B cell (primary cell): ENCODE results near the gene HIPK2. TPM values are rescaled to one million over a fixed set of nuclear protein-coding genes. Genes with fewer than 3 reads are reported as not detected.

Experiments used
- ATAC-seq: fragments of 200-7000 bp; cut with Tn5 transposase; one replicate; pipeline ENCODE4 v1.10.0; 2021; ENCODE audit warnings: low read depth, mild to moderate bottlenecking, moderate number of reproducible peaks, moderate library complexity
- CTCF ChIA-PET: fragments of 350-600 bp; sonication (Branson Sonifier 250); formaldehyde crosslinking; loops from one replicate; lab custom pipeline; 2021; ENCODE audit warnings: antibody characterized with exemption, inconsistent platforms; lab: Charles Lee
- POLR2A ChIA-PET: fragments of 350-600 bp; sonication (Branson Sonifier 250); formaldehyde crosslinking; loops from one replicate; lab custom pipeline; 2021; ENCODE audit warnings: antibody characterized with exemption; lab: Charles Lee
- DNase-seq: peaks from one replicate; pipeline ENCODE4 v3.0.0; 2013
- H2AFZ ChIP-seq: 2 replicates; pipeline ENCODE4 v1.6.1; 2012; ENCODE audit warnings: mild to moderate bottlenecking, low read depth, low read length; ENCODE audit not compliant: insufficient read depth, poor library complexity, severe bottlenecking
- H3K27ac ChIP-seq, 2 donors: 1 replicate in 1 of 2; 2 replicates in 1 of 2; pipeline ENCODE4 v1.5.1; 2012 to 2013; ENCODE audit warnings: low read length in 2 of 2, mild to moderate bottlenecking in 2 of 2, moderate library complexity in 1 of 2
- H3K27me3 ChIP-seq, 4 experiments: fragments of 200-600 bp in 1 of 4; sonication (generic) in 1 of 4; replicated peaks in 1 of 4; 1 replicate in 2 of 4; 2 replicates in 2 of 4; pipeline versions ENCODE4 v1.6.1 to v1.7.0; 2013 to 2016; ENCODE audit warnings: low read length in 3 of 4, mild to moderate bottlenecking in 2 of 4, mixed read lengths in 1 of 4, moderate library complexity in 1 of 4; ENCODE audit not compliant: insufficient read depth in 4 of 4, control insufficient read depth in 3 of 4; ENCODE audit errors: control extremely low read depth in 1 of 4
- H3K36me3 ChIP-seq, 2 experiments: replicated peaks in 1 of 2; 1 replicate in 1 of 2; 2 replicates in 1 of 2; pipeline versions ENCODE4 v1.6.1 to v1.7.1; 2013; ENCODE audit warnings: low read length in 1 of 2; ENCODE audit not compliant: insufficient read depth in 2 of 2, control insufficient read depth in 1 of 2; ENCODE audit errors: control extremely low read depth in 1 of 2, extremely low read depth in 1 of 2
- H3K4me1 ChIP-seq, 2 donors: fragments of 200-600 bp in 1 of 2; sonication (generic) in 1 of 2; 1 replicate in 1 of 2; 2 replicates in 1 of 2; pipeline versions ENCODE4 v1.5.1 to v1.6.1; 2013 to 2017; ENCODE audit warnings: low read length in 2 of 2; ENCODE audit not compliant: control insufficient read depth in 2 of 2, insufficient read depth in 2 of 2
- H3K4me2 ChIP-seq: replicated peaks from 2 replicates; pipeline ENCODE3; 2012; ENCODE audit warnings: mild to moderate bottlenecking, low read depth, low read length; ENCODE audit not compliant: poor library complexity, severe bottlenecking
- H3K4me3 ChIP-seq, 5 experiments: fragments of 200-600 bp in 1 of 5; sonication (generic) in 1 of 5; 1 replicate in 3 of 5; 2 replicates in 2 of 5; pipeline versions ENCODE4 v1.5.1 to v1.7.0; 2011 to 2016; ENCODE audit warnings: low read length in 4 of 5, mild to moderate bottlenecking in 4 of 5, low read depth in 2 of 5, control low read depth in 1 of 5, moderate library complexity in 1 of 5; ENCODE audit not compliant: insufficient read depth in 1 of 5; ENCODE audit errors: control extremely low read depth in 1 of 5, extremely low read depth in 1 of 5
- H3K79me2 ChIP-seq: fragments of 200-600 bp; sonication (generic); one replicate; pipeline ENCODE4 v1.6.0; 2016; ENCODE audit warnings: low read length; ENCODE audit not compliant: control insufficient read depth, insufficient read depth
- H3K9ac ChIP-seq: fragments of 200-600 bp; sonication (generic); 2 replicates; pipeline ENCODE4 v1.6.1; 2017; ENCODE audit warnings: mild to moderate bottlenecking, low read length, moderate library complexity
- H3K9me3 ChIP-seq, 3 donors: one replicate each; pipeline versions ENCODE4 v1.6.1 to v1.7.1; 2013; ENCODE audit warnings: low read length in 2 of 3; ENCODE audit not compliant: control insufficient read depth in 2 of 3, insufficient read depth in 1 of 3; ENCODE audit errors: control extremely low read depth in 1 of 3
- H4K20me1 ChIP-seq: 2 replicates; pipeline ENCODE4 v1.6.0; 2012; ENCODE audit warnings: mild to moderate bottlenecking, low read length; ENCODE audit not compliant: insufficient read depth, control insufficient read depth, poor library complexity, severe bottlenecking
- H3K27ac Mint-ChIP-seq: one replicate; pipeline ENCODE4 v1.8.0; 2021; ENCODE audit warnings: mixed read lengths
- H3K27me3 Mint-ChIP-seq: one replicate; pipeline ENCODE4 v1.8.0; 2021; ENCODE audit warnings: mixed read lengths
- H3K4me1 Mint-ChIP-seq: one replicate; pipeline ENCODE4 v1.8.0; 2021; ENCODE audit warnings: mixed read lengths
- H3K4me3 Mint-ChIP-seq: one replicate; pipeline ENCODE4 v1.8.0; 2021; ENCODE audit warnings: mixed read lengths
- H3K9me3 Mint-ChIP-seq: one replicate; pipeline ENCODE4 v1.8.0; 2022; ENCODE audit warnings: mixed read lengths; ENCODE audit not compliant: insufficient read depth
- EZH2 ChIP-seq: IDR thresholded peaks from 2 replicates; pipeline ENCODE4 v1.6.1; 2012; ENCODE audit warnings: borderline replicate concordance, low read depth, mild to moderate bottlenecking, moderate library complexity, low read length; ENCODE audit not compliant: insufficient read depth, poor library complexity, severe bottlenecking
- WGBS: methylation state at CpG from one replicate; pipeline ENCODE4 v1.1.5; 2013; ENCODE audit warnings: missing lambda C conversion rate; ENCODE audit not compliant: insufficient coverage; 5-methylcytosine and 5-hydroxymethylcytosine counted together
- intact Hi-C: fragments of 100-400 bp; cut with micrococcal nuclease; formaldehyde crosslinking; loops from one replicate; pipeline ENCODE4 v1.10.0; 2022
- polyA plus RNA-seq: library from polyadenylated mRNA; depleted of rRNA; stranded (reverse); fragments of >200 nt; gene quantifications from 2 replicates; pipeline ENCODE4 v1.2.3, GENCODE V29; 2012
- total RNA-seq, 2 donors: library from RNA; stranded (reverse); fragments of 120-200 nt in 1 of 2; gene quantifications; 1 replicate in 1 of 2; 2 replicates in 1 of 2; pipeline versions ENCODE4 v1.2.3 to v1.2.4, GENCODE V29; 2013 to 2022
- TF ChIP-seq, protein P1 (sequence below): fragments of 200-600 bp; IDR thresholded peaks from one replicate; pipeline ENCODE4 v1.8.0; 2022; ENCODE audit warnings: antibody characterized with exemption, mild to moderate bottlenecking

HIPK2 gene
- total and polyA plus RNA-seq, 2 donors (not counting 1 experiment from before 2014, with no cell fraction given), result 6.8 to 58.2 TPM

DNA sequence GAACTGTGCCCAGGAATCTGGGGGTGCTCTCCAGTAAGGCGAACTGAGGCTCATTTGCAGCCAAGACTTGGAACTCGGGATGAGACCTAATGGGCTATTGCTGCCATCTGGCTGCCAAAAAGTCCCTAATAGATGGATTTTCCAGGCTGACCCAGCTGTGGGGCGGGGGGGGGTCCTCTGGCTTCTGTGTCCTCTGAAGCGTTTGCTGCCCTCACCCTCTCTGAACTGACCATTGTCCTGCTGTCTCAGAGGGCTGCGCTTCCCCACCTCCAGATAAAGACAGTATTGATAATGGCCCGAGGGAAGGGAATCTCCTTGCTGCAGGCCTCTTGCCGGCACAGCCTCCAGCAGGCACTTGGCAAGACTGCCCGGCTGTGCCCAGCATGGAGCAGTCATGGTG lies 207.7 kb downstream of the HIPK2 start:
- 94% methylated on average over 8 of the region's 8 CpGs for WGBS
- intact Hi-C loops, result no loop called here
- H2AFZ ChIP-seq, result no peak overlapping the region
- Mint-ChIP-seq H3K27me3 (no peaks in the 10 kb centered on the region), H3K4me3 (no peak overlapping the region), H3K9me3 (no peaks in the 10 kb centered on the region), H3K4me1 (no peaks in the 10 kb centered on the region), H3K27ac (no peak overlapping the region)
- DNase-seq (no peak), ATAC-seq (no peak)
- no peaks in the 10 kb centered on the region for H4K20me1 ChIP-seq
- ChIA-PET POLR2A (no interaction called here), CTCF (no interaction called here)
- H3K9ac ChIP-seq, result no peak overlapping the region
- H3K4me2 ChIP-seq, result no peak overlapping the region
- no peak overlapping the region for H3K27ac ChIP-seq
- peaks cover 0 to 8% of the 10 kb centered on the region in 2 experiments for H3K36me3 ChIP-seq
- H3K4me3 ChIP-seq, result no peak overlapping the region
- no peaks in the 10 kb centered on the region for H3K79me2 ChIP-seq
- no peaks in the 10 kb centered on the region for H3K27me3 ChIP-seq
- no peaks in the 10 kb centered on the region for H3K4me1 ChIP-seq
- TF ChIP-seq, protein P1, sequence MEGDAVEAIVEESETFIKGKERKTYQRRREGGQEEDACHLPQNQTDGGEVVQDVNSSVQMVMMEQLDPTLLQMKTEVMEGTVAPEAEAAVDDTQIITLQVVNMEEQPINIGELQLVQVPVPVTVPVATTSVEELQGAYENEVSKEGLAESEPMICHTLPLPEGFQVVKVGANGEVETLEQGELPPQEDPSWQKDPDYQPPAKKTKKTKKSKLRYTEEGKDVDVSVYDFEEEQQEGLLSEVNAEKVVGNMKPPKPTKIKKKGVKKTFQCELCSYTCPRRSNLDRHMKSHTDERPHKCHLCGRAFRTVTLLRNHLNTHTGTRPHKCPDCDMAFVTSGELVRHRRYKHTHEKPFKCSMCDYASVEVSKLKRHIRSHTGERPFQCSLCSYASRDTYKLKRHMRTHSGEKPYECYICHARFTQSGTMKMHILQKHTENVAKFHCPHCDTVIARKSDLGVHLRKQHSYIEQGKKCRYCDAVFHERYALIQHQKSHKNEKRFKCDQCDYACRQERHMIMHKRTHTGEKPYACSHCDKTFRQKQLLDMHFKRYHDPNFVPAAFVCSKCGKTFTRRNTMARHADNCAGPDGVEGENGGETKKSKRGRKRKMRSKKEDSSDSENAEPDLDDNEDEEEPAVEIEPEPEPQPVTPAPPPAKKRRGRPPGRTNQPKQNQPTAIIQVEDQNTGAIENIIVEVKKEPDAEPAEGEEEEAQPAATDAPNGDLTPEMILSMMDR, result no peak
- TF ChIP-seq EZH2, result no peak
- no peaks in the 10 kb centered on the region for H3K9me3 ChIP-seq

DNA sequence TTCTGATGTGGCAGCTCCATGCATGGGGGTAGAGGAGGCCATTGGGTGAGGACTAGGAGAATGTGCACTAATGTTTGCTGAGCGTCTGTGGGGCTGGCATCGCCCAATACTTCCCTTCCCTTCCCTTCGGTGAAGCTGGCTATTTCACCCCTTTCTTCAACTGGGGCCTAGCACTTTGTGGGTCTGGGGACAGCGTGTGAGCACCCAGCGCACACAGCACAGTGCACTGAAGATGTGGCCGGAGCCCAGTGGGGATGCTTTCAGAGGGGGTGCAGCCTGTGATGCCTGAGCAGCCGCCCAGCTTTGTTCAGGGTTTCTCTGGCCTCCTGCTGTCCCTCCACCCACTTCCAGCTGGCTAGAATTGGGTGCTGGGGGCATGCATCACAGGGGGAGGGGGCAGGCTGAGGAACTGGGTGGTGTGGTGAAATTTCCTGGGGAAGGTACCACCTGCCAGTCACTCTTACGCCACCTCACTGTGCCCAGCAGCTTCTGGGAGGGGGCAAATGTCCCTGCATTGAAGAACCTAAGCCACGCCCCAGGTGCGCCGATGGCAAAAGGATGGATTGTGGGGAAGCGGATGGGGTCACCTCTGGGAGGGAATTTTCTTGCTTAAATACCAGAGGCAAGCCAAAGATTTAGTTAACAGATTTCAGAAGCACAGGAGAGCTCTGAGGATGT lies 208.8 kb downstream of the HIPK2 start:
- H3K9ac ChIP-seq, result no peak overlapping the region
- CTCF ChIA-PET, result interaction anchor here (0.6 kb wide), 1 partner anchor 96 kb away, joined by 3 read pairs; no protein-coding TSS in a partner anchor
- POLR2A ChIA-PET, result no interaction called here
- H3K27me3 ChIP-seq, result no peaks in the 10 kb centered on the region
- H3K9me3 ChIP-seq, result no peaks in the 10 kb centered on the region
- H3K27me3 Mint-ChIP-seq, result no peaks in the 10 kb centered on the region
- no peak overlapping the region for H3K4me3 ChIP-seq
- H3K4me1 Mint-ChIP-seq, result no peaks in the 10 kb centered on the region
- intact Hi-C loops, result no loop called here
- DNase-seq (no peak), ATAC-seq (no peak)
- no peak overlapping the region for H3K4me3 Mint-ChIP-seq
- H4K20me1 ChIP-seq, result no peaks in the 10 kb centered on the region
- no peaks in the 10 kb centered on the region for H3K9me3 Mint-ChIP-seq
- no peak for TF ChIP-seq EZH2
- TF ChIP-seq, protein P1, result no peak
- no peak overlapping the region for H3K4me2 ChIP-seq
- no peak overlapping the region for H3K27ac ChIP-seq
- H3K36me3 ChIP-seq, result no peaks in the 10 kb centered on the region
- WGBS, result 97% methylated on average over 11 of the region's 12 CpGs
- no peaks in the 10 kb centered on the region for H3K79me2 ChIP-seq
- no peak overlapping the region for H3K27ac Mint-ChIP-seq
- no peak overlapping the region for H2AFZ ChIP-seq
- no peaks in the 10 kb centered on the region for H3K4me1 ChIP-seq
